RCC 7860 (cell line): Measurements from ENCODE around the gene CYB5D1.

ENCODE experiments used
- DNase-seq: peaks from one replicate; pipeline ENCODE4 v3.0.0-alpha.2; 2015; ENCODE audit warnings: low spot score
- FAIRE-seq: peaks from 2 replicates; lab custom pipeline; 2012; peaks lifted over from hg19 to GRCh38; lab: Jason Lieb, UNC

CYB5D1 gene

GRCh38 chr17:7833011-7833794 lies 24.6 kb upstream of the CYB5D1 start:
- FAIRE-seq, result no peak
- DNase-seq, result no peak

- no peak for FAIRE-seq
These were observed 23.8 kb upstream of the CYB5D1 start, which contains the start of gene KDM6B for GRCh38 chr17:7833795-7834541. Gene KDM6B, plus strand, starts transcription at chr17:7834217. Its CDS starts 11,338 bp downstream, at chr17:7845555.

GRCh38 chr17:7834542-7834956 lies 23.3 kb upstream of the CYB5D1 start:
- FAIRE-seq (no peak), DNase-seq (no peak)

More at GRCh38 chr17:7833795-7834541, 23.8 kb upstream of the CYB5D1 start, which contains the start of gene KDM6B:
- peak; percentile 52 for DNase-seq

GRCh38 chr17:7834957-7835813 lies 22.6 kb upstream of the CYB5D1 start:
- DNase-seq, result peak; percentile 86
- FAIRE-seq, result peak; percentile 77

- FAIRE-seq (no peak), DNase-seq (peak; percentile 14)
These were observed 21.8 kb upstream of the CYB5D1 start for GRCh38 chr17:7835814-7836595.

- FAIRE-seq (no peak), DNase-seq (peak; percentile 79)
These were observed 21.0 kb upstream of the CYB5D1 start for GRCh38 chr17:7836596-7837407.

GRCh38 chr17:7837408-7838088 lies 20.3 kb upstream of the CYB5D1 start:
- FAIRE-seq, result no peak

GRCh38 chr17:7838090-7839075 lies 19.4 kb upstream of the CYB5D1 start:
- FAIRE-seq (no peak), DNase-seq (no peak)

More at GRCh38 chr17:7837408-7838088, 20.3 kb upstream of the CYB5D1 start:
- no peak for DNase-seq

- DNase-seq, result no peak
- no peak for FAIRE-seq
These were observed 18.5 kb upstream of the CYB5D1 start for GRCh38 chr17:7839190-7839875.

- FAIRE-seq, result no peak
- DNase-seq, result no peak
These were observed 17.9 kb upstream of the CYB5D1 start for GRCh38 chr17:7839876-7840261.

GRCh38 chr17:7840441-7840840 lies 17.4 kb upstream of the CYB5D1 start:
- no peak for FAIRE-seq

GRCh38 chr17:7840875-7841274 lies 16.9 kb upstream of the CYB5D1 start:
- FAIRE-seq (no peak), DNase-seq (no peak)

More at GRCh38 chr17:7840441-7840840, 17.4 kb upstream of the CYB5D1 start:
- DNase-seq, result no peak

- FAIRE-seq, result no peak
- peak; percentile 81 for DNase-seq
These were observed 16.3 kb upstream of the CYB5D1 start for GRCh38 chr17:7841396-7841914.

- FAIRE-seq (no peak), DNase-seq (peak; percentile 54)
These were observed 15.9 kb upstream of the CYB5D1 start for GRCh38 chr17:7841915-7842379.

GRCh38 chr17:7842380-7843256 lies 15.2 kb upstream of the CYB5D1 start:
- no peak for FAIRE-seq

GRCh38 chr17:7843257-7843535 lies 14.6 kb upstream of the CYB5D1 start:
- FAIRE-seq (no peak), DNase-seq (no peak)

More at GRCh38 chr17:7842380-7843256, 15.2 kb upstream of the CYB5D1 start:
- DNase-seq, result peak; percentile 89
